HepG2 (cell line): ENCODE measurements around the gene SPATS2. TPM values are rescaled to one million over a fixed set of nuclear protein-coding genes. Genes with fewer than 3 reads are reported as not detected.
A peak's percentile ranks its signal among the peaks of the same experiment; 100 is the strongest.

ENCODE experiments used
- KIAA2018 ChIP-seq: sonication (generic); formaldehyde crosslinking; IDR thresholded peaks from 2 replicates; pipeline ENCODE4 v1.5.0; 2020; ENCODE audit warnings: mild to moderate bottlenecking, missing genetic modification reagents, borderline replicate concordance
- MED8 ChIP-seq: sonication (generic); formaldehyde crosslinking; IDR thresholded peaks from 2 replicates; pipeline ENCODE4 v1.8.1; 2023; ENCODE audit warnings: mild to moderate bottlenecking, missing genetic modification reagents; ENCODE audit not compliant: insufficient replicate concordance
- NFIB ChIP-seq: sonication (generic); formaldehyde crosslinking; IDR thresholded peaks from 2 replicates; pipeline ENCODE4 v1.9.0; 2021; ENCODE audit warnings: missing genetic modification reagents, mild to moderate bottlenecking, borderline replicate concordance
- PHF8 ChIP-seq: sonication (generic); formaldehyde crosslinking; IDR thresholded peaks from 2 replicates; pipeline ENCODE4 v1.5.0; 2020; ENCODE audit warnings: missing genetic modification reagents
- RBM39 ChIP-seq: fragments of 200-400 bp; formaldehyde crosslinking; IDR thresholded peaks from one replicate; pipeline ENCODE4 v1.6.1; 2018; ENCODE audit warnings: antibody characterized with exemption, mild to moderate bottlenecking, low read depth, low read length; ENCODE audit not compliant: poor library complexity, severe bottlenecking
- SAP130 ChIP-seq: IDR thresholded peaks from 2 replicates; pipeline ENCODE4 v1.6.1; 2016; ENCODE audit warnings: low read depth
- TOE1 ChIP-seq: sonication (generic); formaldehyde crosslinking; IDR thresholded peaks from 2 replicates; pipeline ENCODE4 v1.4.0; 2020; ENCODE audit warnings: mild to moderate bottlenecking, missing genetic modification reagents
- ZBTB44 ChIP-seq: sonication (generic); formaldehyde crosslinking; IDR thresholded peaks from 2 replicates; pipeline ENCODE4 v1.4.0; 2020; ENCODE audit warnings: missing genetic modification reagents
- ZNF18 ChIP-seq: sonication (generic); formaldehyde crosslinking; IDR thresholded peaks from 2 replicates; pipeline ENCODE4 v1.8.0; 2022; ENCODE audit warnings: mild to moderate bottlenecking, missing genetic modification reagents; ENCODE audit not compliant: insufficient replicate concordance
- ZNF275 ChIP-seq: sonication (generic); formaldehyde crosslinking; IDR thresholded peaks from 2 replicates; pipeline ENCODE4 v1.8.0; 2022; ENCODE audit warnings: missing genetic modification reagents, mild to moderate bottlenecking, inconsistent platforms, borderline replicate concordance
- ZNF343 ChIP-seq: sonication (generic); formaldehyde crosslinking; IDR thresholded peaks from 2 replicates; pipeline ENCODE4 v1.4.0; 2020; ENCODE audit warnings: mild to moderate bottlenecking, missing genetic modification reagents
- ZNF496 ChIP-seq: sonication (generic); formaldehyde crosslinking; IDR thresholded peaks from 2 replicates; pipeline ENCODE4 v1.8.1; 2023; ENCODE audit warnings: mild to moderate bottlenecking, moderate library complexity, missing genetic modification reagents; ENCODE audit not compliant: insufficient replicate concordance
- ZNF674 ChIP-seq: sonication (generic); formaldehyde crosslinking; IDR thresholded peaks from 2 replicates; pipeline ENCODE4 v1.5.0; 2020; ENCODE audit warnings: low read depth, mild to moderate bottlenecking, missing genetic modification reagents
- ZNF781 ChIP-seq: sonication (generic); formaldehyde crosslinking; IDR thresholded peaks from 2 replicates; pipeline ENCODE4 v1.5.1; 2020; ENCODE audit warnings: borderline replicate concordance, mild to moderate bottlenecking, missing genetic modification reagents; ENCODE audit errors: not compliant biosample characterization
- ZSCAN12 ChIP-seq: sonication (generic); formaldehyde crosslinking; IDR thresholded peaks from 2 replicates; pipeline ENCODE4 v1.9.0; 2021; ENCODE audit warnings: mild to moderate bottlenecking, missing genetic modification reagents
- polyA plus RNA-seq, 8 experiments: library from polyadenylated mRNA; depleted of rRNA in 3 of 8; stranded (reverse) in 7 of 8; unstranded in 1 of 8; fragments of >200 nt; fragmentation: Illumina TruSeq in 4 of 8; extraction: Trizol in 4 of 8; gene quantifications; 2 replicates each; pipeline versions ENCODE4 v1.2.1 to v1.2.3, GENCODE V29; 2011 to 2016; ENCODE audit warnings: low read depth in 4 of 8, missing spikeins in 1 of 8, mixed read lengths in 1 of 8; ENCODE audit not compliant: insufficient read depth in 1 of 8
- total RNA-seq, 5 experiments: library from RNA; depleted of rRNA; stranded (reverse); fragments of >200 nt; fragmentation: Illumina TruSeq; extraction: Trizol; gene quantifications; 2 replicates each; pipeline ENCODE4 v1.2.3, GENCODE V29; 2016; ENCODE audit warnings: low read depth in 1 of 5

The SPATS2 gene
- total and polyA plus RNA-seq, 2 of the 13 experiments (the other 11 are each of a cell fraction or from before 2014, with no cell fraction given), result 19.3 to 28.1 TPM

- peak; percentile 64 for TF ChIP-seq ZSCAN12 (CRISPR knock-in tag)
- TF ChIP-seq ZNF674 (CRISPR knock-in tag), result no peak
- TF ChIP-seq ZNF18 (CRISPR knock-in tag), result no peak
- TF ChIP-seq ZNF496, result no peak
- TF ChIP-seq PHF8, result peak; percentile 83
- no peak for TF ChIP-seq KIAA2018 (CRISPR knock-in tag)
- no peak for TF ChIP-seq NFIB (CRISPR knock-in tag)
- no peak for TF ChIP-seq TOE1 (CRISPR knock-in tag)
- peak; percentile 30 for TF ChIP-seq RBM39
- TF ChIP-seq MED8, result peak; percentile 15
- peak; percentile 77 for TF ChIP-seq ZNF275 (CRISPR knock-in tag)
- TF ChIP-seq ZNF781, result no peak
- no peak; the same call in 1 of the 2 replicates for TF ChIP-seq ZNF343 (CRISPR knock-in tag)
- TF ChIP-seq ZBTB44 (CRISPR knock-in tag), result peak; percentile 28; the same call in 1 of the 2 replicates
- peak; percentile 93 for TF ChIP-seq SAP130 (CRISPR knock-in tag)
Observed at GRCh38 chr12:49347311-49348193, 19.7 kb upstream of the SPATS2 start (continued).
